Stomach (tissue), 19 donors: ENCODE measurements around the gene GFM1. TPM values are rescaled to one million over a fixed set of nuclear protein-coding genes. Genes with fewer than 3 reads are reported as not detected.

ENCODE experiments used
- DNase-seq, 2 donors: peaks; one replicate each; pipeline versions ENCODE4 v3.0.0 to v3.0.0-alpha.2; 2013 to 2019
- H3K27ac ChIP-seq, 5 donors: fragments of 200-600 bp in 4 of 5; sonication (generic) in 4 of 5; one replicate each; pipeline ENCODE4 v1.5.1; 2013 to 2019; ENCODE audit warnings: mild to moderate bottlenecking in 1 of 5, moderate library complexity in 1 of 5
- H3K27me3 ChIP-seq, 3 donors: fragments of 200-600 bp; sonication (generic); one replicate each; pipeline ENCODE4 v1.5.1; 2017 to 2019; ENCODE audit warnings: mixed run types in 1 of 3
- H3K36me3 ChIP-seq, 4 donors: fragments of 200-600 bp; sonication (generic); 1 replicate in 3 of 4; 2 replicates in 1 of 4; pipeline ENCODE4 v1.5.1; 2016 to 2019
- H3K4me1 ChIP-seq, 4 donors: fragments of 200-600 bp; sonication (generic); one replicate each; pipeline ENCODE4 v1.5.1; 2016 to 2019
- H3K4me3 ChIP-seq, 4 donors: fragments of 200-600 bp; sonication (generic) in 3 of 4; one replicate each; pipeline ENCODE4 v1.5.1; 2016 to 2019; ENCODE audit warnings: mild to moderate bottlenecking in 1 of 4
- H3K9me3 ChIP-seq, 4 donors: fragments of 200-600 bp; sonication (generic); one replicate each; pipeline ENCODE4 v1.5.1; 2016 to 2019
- EP300 ChIP-seq: sonication (generic); formaldehyde crosslinking; IDR thresholded peaks from one replicate; pipeline ENCODE4 v1.6.1; 2017; ENCODE audit warnings: antibody characterized with exemption
- POLR2A ChIP-seq, 4 donors: fragments of 450-650 bp; IDR thresholded peaks; one replicate each; pipeline ENCODE4 v1.6.1; 2016; ENCODE audit warnings: antibody characterized with exemption in 4 of 4, control low read depth in 2 of 4, mild to moderate bottlenecking in 1 of 4, moderate library complexity in 1 of 4
- POLR2AphosphoS5 ChIP-seq, 3 donors: sonication (generic); formaldehyde crosslinking; IDR thresholded peaks; one replicate each; pipeline ENCODE4 v1.6.1; 2016; ENCODE audit warnings: antibody characterized with exemption in 3 of 3
- WGBS, 5 donors: extraction: QIAGEN DNeasy Blood & Tissue Kit in 3 of 5; methylation state at CpG; one replicate each; pipeline versions ENCODE4 v1.1.5 to v1.1.7; 2013 to 2018; 5-methylcytosine and 5-hydroxymethylcytosine counted together
- intact Hi-C: fragments of 100-400 bp; cut with DNase I; formaldehyde crosslinking; loops from one replicate; pipeline ENCODE4 v1.15.1; 2023; ENCODE audit warnings: low total_unique reads
- long read RNA-seq, 10 donors: transcript quantifications; one replicate each; lab custom pipeline, GENCODE V29; 2026
- polyA plus RNA-seq, 3 donors: library from polyadenylated mRNA; stranded (reverse); fragments of 200-250 nt; gene quantifications; one replicate each; pipeline ENCODE4 v1.2.3, GENCODE V29; 2013
- total RNA-seq, 5 donors: library from RNA; depleted of rRNA; stranded (reverse); fragments of >200 nt; gene quantifications; one replicate each; pipeline versions ENCODE4 v1.1.0 to v1.2.3, GENCODE V29; 2014 to 2016
- TF ChIP-seq, protein P1 (sequence below), 7 experiments: fragments of 450-650 bp in 4 of 7; fragments of 200-600 bp in 3 of 7; sonication (generic) in 3 of 7; IDR thresholded peaks; one replicate each; pipeline ENCODE4 v1.5.1; 2016 to 2019; ENCODE audit warnings: antibody characterized with exemption in 7 of 7, control low read depth in 2 of 7, mild to moderate bottlenecking in 1 of 7
- donor health status: healthy with polysubstance abuse.
- donor health status: Bipolar disorder and iron deficiency.
- donor health status: healthy.

Gene GFM1
- total RNA-seq (10 to 100 TPM in 4 of 5 donors, 1 to 10 TPM in 1; 9.0 to 91.4 (median 37.1) TPM), polyA plus RNA-seq (10 to 100 TPM in 1 of 3 donors, 1 to 10 TPM in 2; 8.5 to 13.9 (median 9.8) TPM)
- long read RNA-seq, donor 1, partial matches to known transcripts = 0 of 1 reads
- long read RNA-seq, donor 1, other reads (novel, unspliced or antisense) = 0 of 1 reads
- long read RNA-seq, donor 2, transcript GFM1-210 (18 exons, 3,721 nt) = major isoform, 13 of 68 reads
- long read RNA-seq, donor 2, partial matches to known transcripts = 10 of 68 reads
- long read RNA-seq, donor 2, other reads (novel, unspliced or antisense) = 45 of 68 reads
- long read RNA-seq, donor 3, partial matches to known transcripts = 0 of 1 reads
- long read RNA-seq, donor 3, other reads (novel, unspliced or antisense) = 0 of 1 reads
- long read RNA-seq, donor 4, partial matches to known transcripts = 0 of 1 reads
- long read RNA-seq, donor 4, other reads (novel, unspliced or antisense) = 0 of 1 reads
- long read RNA-seq, donor 5, transcript GFM1-210 (18 exons, 3,721 nt) = major isoform, 5 of 6 reads
- long read RNA-seq, donor 5, partial matches to known transcripts = 0 of 6 reads
- long read RNA-seq, donor 5, other reads (novel, unspliced or antisense) = 0 of 6 reads
- long read RNA-seq, donor 6 = 0 reads
- long read RNA-seq, donor 7, transcript GFM1-210 (18 exons, 3,721 nt) = major isoform, 8 of 61 reads
- long read RNA-seq, donor 7, partial matches to known transcripts = 23 of 61 reads
- long read RNA-seq, donor 7, other reads (novel, unspliced or antisense) = 30 of 61 reads
- long read RNA-seq, donor 8, transcript GFM1-210 (18 exons, 3,721 nt) = major isoform, 8 of 9 reads
- long read RNA-seq, donor 8, partial matches to known transcripts = 0 of 9 reads
- long read RNA-seq, donor 8, other reads (novel, unspliced or antisense) = 0 of 9 reads
- long read RNA-seq, donor 9, partial matches to known transcripts = 0 of 1 reads
- long read RNA-seq, donor 9, other reads (novel, unspliced or antisense) = 0 of 1 reads
- long read RNA-seq, donor 10, partial matches to known transcripts = 0 of 16 reads
- long read RNA-seq, donor 10, other reads (novel, unspliced or antisense) = 14 of 16 reads

DNA sequence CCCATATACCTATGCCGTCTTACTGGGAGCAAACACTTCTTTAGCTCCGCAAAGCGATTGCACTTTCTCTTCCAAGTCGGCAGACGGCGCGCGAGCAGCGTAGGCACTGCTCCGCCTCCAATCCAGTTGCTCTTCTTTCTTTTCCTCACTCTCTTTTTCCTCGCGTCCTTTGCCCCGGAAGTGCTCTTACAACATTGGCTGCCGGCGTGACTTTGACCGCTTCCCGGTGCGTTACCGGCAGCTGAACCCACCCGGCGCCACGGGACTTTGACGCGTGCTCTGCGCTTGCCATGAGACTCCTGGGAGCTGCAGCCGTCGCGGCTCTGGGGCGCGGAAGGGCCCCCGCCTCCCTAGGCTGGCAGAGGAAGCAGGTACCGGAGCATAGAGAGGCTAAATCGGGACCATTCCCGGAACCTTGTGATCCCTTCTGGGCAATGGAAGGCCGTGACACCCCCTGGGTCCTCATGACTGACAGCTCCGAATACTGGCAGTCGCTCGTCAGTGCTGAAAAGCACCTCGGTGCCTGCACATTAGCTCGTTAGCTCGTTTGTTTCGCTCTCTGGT lies at the start of gene GFM1:
TSS of gene GFM1 (plus strand) at position 183 of the 564 bp plus-strand sequence. CDS start at position 291, 108 bp downstream.
- WGBS, 5 donors = 0 to 1% (median 0%) methylated on average over 42 of the region's 42 CpGs
- Histone ChIP-seq H3K27ac (peak within 1 kb of the TSS; percentile 88 to 92 (median 88)), H3K36me3 (peaks cover 8 to 30% (median 26%) of the 10 kb centered on the region in 4 donors), H3K4me3 (peak within 1 kb of the TSS; percentile 81 to 95 (median 92)), H3K9me3 (no peaks in the 10 kb centered on the region), H3K4me1 (peaks cover 7 to 33% (median 18%) of the 10 kb centered on the region in 4 donors), H3K27me3 (no peaks in the 10 kb centered on the region)
- TF ChIP-seq POLR2AphosphoS5 (IDR thresholded peaks at IDR 0.05) (peak; percentile 74 to 93 (median 81)), EP300 (no peak), POLR2A (IDR thresholded peaks at IDR 0.05) (no peak)
- TF ChIP-seq, protein P1, sequence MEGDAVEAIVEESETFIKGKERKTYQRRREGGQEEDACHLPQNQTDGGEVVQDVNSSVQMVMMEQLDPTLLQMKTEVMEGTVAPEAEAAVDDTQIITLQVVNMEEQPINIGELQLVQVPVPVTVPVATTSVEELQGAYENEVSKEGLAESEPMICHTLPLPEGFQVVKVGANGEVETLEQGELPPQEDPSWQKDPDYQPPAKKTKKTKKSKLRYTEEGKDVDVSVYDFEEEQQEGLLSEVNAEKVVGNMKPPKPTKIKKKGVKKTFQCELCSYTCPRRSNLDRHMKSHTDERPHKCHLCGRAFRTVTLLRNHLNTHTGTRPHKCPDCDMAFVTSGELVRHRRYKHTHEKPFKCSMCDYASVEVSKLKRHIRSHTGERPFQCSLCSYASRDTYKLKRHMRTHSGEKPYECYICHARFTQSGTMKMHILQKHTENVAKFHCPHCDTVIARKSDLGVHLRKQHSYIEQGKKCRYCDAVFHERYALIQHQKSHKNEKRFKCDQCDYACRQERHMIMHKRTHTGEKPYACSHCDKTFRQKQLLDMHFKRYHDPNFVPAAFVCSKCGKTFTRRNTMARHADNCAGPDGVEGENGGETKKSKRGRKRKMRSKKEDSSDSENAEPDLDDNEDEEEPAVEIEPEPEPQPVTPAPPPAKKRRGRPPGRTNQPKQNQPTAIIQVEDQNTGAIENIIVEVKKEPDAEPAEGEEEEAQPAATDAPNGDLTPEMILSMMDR (IDR thresholded peaks at IDR 0.05) = peak in 5 of 7 experiments; percentile 65 to 89 (median 84)
- peak; percentile 95 to 98 for DNase-seq
- intact Hi-C loops = no loop called here

DNA sequence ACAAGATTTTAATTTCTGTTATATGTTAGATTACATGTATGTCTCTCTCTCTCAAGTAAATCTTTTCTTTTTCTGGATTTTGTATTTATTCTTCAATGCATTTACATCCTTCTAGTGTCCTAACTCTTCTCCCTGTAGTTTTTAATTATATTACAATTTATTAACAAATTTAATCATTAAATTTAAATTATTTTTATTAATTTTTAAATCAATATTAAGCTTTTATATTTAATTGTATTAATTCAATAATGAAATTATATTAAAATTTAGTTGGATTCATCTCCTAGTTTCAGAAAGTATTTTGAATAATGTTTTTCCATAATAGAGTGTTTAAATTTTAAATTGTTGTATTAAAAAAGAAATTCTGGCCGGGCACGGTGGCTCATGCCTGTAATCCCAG lies 43.5 kb upstream of the GFM1 start:
- 90 to 98% (median 93%) methylated on average over 2 of the region's 2 CpGs for WGBS, 5 donors
- H3K27me3 ChIP-seq = no peaks in the 10 kb centered on the region
- H3K27ac ChIP-seq = no peak overlapping the region
- TF ChIP-seq, protein P1 (IDR thresholded peaks at IDR 0.05) = no peak
- TF ChIP-seq POLR2A (IDR thresholded peaks at IDR 0.05) (no peak), POLR2AphosphoS5 (IDR thresholded peaks at IDR 0.05) (no peak), EP300 (no peak)
- DNase-seq = no peak
- no peak overlapping the region for H3K4me3 ChIP-seq
- no peaks in the 10 kb centered on the region for H3K9me3 ChIP-seq
- H3K4me1 ChIP-seq = no peaks in the 10 kb centered on the region
- intact Hi-C loops = no loop called here
- H3K36me3 ChIP-seq = peaks cover 0 to 13% (median 0%) of the 10 kb centered on the region in 4 donors

DNA sequence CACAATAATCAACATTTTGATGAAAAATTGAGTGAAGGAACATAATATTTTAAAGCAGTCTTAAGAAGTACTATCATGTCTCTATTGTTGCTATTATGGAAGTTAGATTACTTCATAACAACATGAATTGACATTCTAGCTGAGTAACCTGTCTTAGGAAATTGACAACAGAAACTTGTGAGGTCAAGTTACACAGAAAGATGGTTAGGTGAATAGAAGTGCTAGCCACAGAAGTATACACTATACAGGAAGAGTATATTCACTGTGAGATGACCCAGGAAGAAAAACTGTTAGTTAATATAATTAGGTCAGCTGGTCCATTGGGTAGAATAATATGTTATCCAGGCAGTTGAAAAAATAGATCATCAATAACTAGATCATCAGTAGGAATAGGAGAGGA lies 42.1 kb upstream of the GFM1 start:
- TF ChIP-seq, protein P1 (IDR thresholded peaks at IDR 0.05) = no peak
- TF ChIP-seq POLR2A (IDR thresholded peaks at IDR 0.05) (no peak), POLR2AphosphoS5 (IDR thresholded peaks at IDR 0.05) (no peak), EP300 (no peak)
- H3K27me3 ChIP-seq = no peaks in the 10 kb centered on the region

More for the DNA sequence above, 42.1 kb upstream of the GFM1 start:
- no peaks in the 10 kb centered on the region for H3K4me1 ChIP-seq
- no peak for DNase-seq
- H3K36me3 ChIP-seq = peaks cover 0 to 13% (median 0%) of the 10 kb centered on the region in 4 donors
- no peaks in the 10 kb centered on the region for H3K9me3 ChIP-seq
- H3K4me3 ChIP-seq = no peak overlapping the region
- intact Hi-C loops = no loop called here
- H3K27ac ChIP-seq = no peak overlapping the region
